NCI-H2171 (cell line): ENCODE measurements around the gene ST6GALNAC4.

Experiments used
- DNase-seq: peaks from one replicate; lab custom pipeline; 2025; lab: John Stamatoyannopoulos, UW

Gene ST6GALNAC4

GRCh38 chr9:127929625-127929979, 12.8 kb upstream of the ST6GALNAC4 start:
- DNase-seq: no peak

- no peak for DNase-seq
These were observed 12.1 kb upstream of the ST6GALNAC4 start for GRCh38 chr9:127928676-127929624.

GRCh38 chr9:127927988-127928675, 11.3 kb upstream of the ST6GALNAC4 start:
- DNase-seq: no peak

GRCh38 chr9:127927201-127927987, 10.6 kb upstream of the ST6GALNAC4 start:
- DNase-seq: peak; percentile 84

- no peak for DNase-seq
These were observed 10.0 kb upstream of the ST6GALNAC4 start for GRCh38 chr9:127926906-127927200.

- DNase-seq: no peak
These were observed 9.4 kb upstream of the ST6GALNAC4 start for GRCh38 chr9:127925959-127926905.

- DNase-seq: no peak
These were observed 8.0 kb upstream of the ST6GALNAC4 start for GRCh38 chr9:127924736-127925444.

GRCh38 chr9:127923771-127924170, 6.9 kb upstream of the ST6GALNAC4 start:
- no peak for DNase-seq

GRCh38 chr9:127923046-127923445, 6.2 kb upstream of the ST6GALNAC4 start:
- peak; percentile 49 for DNase-seq

- peak; percentile 47 for DNase-seq
These were observed 4.8 kb upstream of the ST6GALNAC4 start for GRCh38 chr9:127921557-127922120.

- no peak for DNase-seq
These were observed 4.0 kb upstream of the ST6GALNAC4 start for GRCh38 chr9:127920794-127921193.

- no peak for DNase-seq
These were observed 2.5 kb upstream of the ST6GALNAC4 start for GRCh38 chr9:127919253-127919815.

- no peak for DNase-seq
These were observed 1.6 kb upstream of the ST6GALNAC4 start for GRCh38 chr9:127918183-127919107.

- DNase-seq: peak; percentile 79
These were observed 762 bp upstream of the ST6GALNAC4 start for GRCh38 chr9:127917603-127918002.

GRCh38 chr9:127915801-127916719, 781 bp downstream of the ST6GALNAC4 start:
- peak; percentile 45 for DNase-seq

GRCh38 chr9:127915325-127915752, 1.5 kb downstream of the ST6GALNAC4 start:
- DNase-seq: no peak

- no peak for DNase-seq
These were observed 3.2 kb downstream of the ST6GALNAC4 start for GRCh38 chr9:127913682-127914081.

- DNase-seq: no peak
These were observed 4.0 kb downstream of the ST6GALNAC4 start for GRCh38 chr9:127912882-127913281.
